GM23248 (cell line): ENCODE results near the gene SLC24A4.

Experiments used
- EZH2 ChIP-seq: fragments of 200-600 bp; sonication (generic); IDR thresholded peaks from 2 replicates; pipeline ENCODE4 v1.6.1; 2018; ENCODE audit warnings: antibody characterized with exemption, mild to moderate bottlenecking; ENCODE audit not compliant: insufficient read depth, poor library complexity, severe bottlenecking
- EZH2phosphoT487 ChIP-seq: fragments of 200-600 bp; sonication (generic); IDR thresholded peaks from 2 replicates; pipeline ENCODE4 v1.6.1; 2018; ENCODE audit warnings: antibody characterized with exemption, moderate library complexity, mild to moderate bottlenecking, low read depth; ENCODE audit not compliant: insufficient read depth

GRCh38 chr14:92497391-92497790, 174.4 kb downstream of the SLC24A4 start:
- TF ChIP-seq EZH2 (no peak), EZH2phosphoT487 (no peak)
